ENCODE data around the gene RPS23.

RPS23 gene

GRCh38 chr5:82234885-82235284 lies 43.3 kb downstream of the RPS23 start:
- no peak for DNase-seq

- DNase-seq = peak; percentile 14
Observed at GRCh38 chr5:82225525-82226172, 52.5 kb downstream of the RPS23 start.

All from 8988T (cell line).